D341Med (cell line): ENCODE data around the gene POLD4.

Experiments used
- DNase-seq: peaks from one replicate; pipeline ENCODE4 v3.0.0; 2012; ENCODE audit warnings: low spot score

Gene POLD4

DNA sequence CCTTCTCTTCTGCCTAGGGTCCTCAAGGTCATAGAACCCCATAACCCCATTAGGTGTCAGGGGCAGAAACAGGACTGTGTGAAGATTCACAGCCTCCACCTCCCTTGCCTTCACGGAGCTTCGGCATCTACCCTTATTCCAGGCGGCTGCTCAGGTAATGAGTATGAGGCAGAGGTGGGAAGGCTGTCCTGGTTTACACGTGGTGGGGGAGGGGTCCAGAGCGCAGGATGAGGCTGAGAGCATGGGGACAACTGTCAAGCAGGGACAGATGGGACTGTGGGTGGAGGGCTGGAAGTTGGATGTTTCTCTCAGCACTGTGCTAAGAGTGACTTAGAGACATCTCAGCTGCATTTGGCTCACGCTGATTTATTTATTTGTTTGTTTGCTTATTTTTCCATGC lies 34.2 kb upstream of the POLD4 start:
- DNase-seq = no peak

DNA sequence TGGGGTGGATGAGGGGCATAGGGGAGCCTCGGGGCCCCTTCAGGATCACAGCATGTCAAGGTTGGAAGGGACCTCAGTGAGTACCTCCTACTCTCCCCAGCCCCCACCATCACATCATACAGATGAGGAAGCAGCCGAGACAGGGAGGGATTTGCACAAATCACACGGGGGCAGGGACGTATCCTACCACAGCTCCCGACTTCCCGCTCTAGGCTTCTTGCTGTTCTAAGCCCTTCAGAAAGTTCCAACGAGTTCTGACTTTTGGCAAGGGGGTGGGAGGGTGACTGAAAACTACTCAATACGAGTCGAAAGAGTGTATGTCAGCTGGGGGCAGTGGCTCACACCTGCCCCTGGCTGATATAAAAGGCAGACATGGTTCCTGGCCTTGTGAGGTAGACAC lies 33.7 kb upstream of the POLD4 start:
- DNase-seq = no peak

DNA sequence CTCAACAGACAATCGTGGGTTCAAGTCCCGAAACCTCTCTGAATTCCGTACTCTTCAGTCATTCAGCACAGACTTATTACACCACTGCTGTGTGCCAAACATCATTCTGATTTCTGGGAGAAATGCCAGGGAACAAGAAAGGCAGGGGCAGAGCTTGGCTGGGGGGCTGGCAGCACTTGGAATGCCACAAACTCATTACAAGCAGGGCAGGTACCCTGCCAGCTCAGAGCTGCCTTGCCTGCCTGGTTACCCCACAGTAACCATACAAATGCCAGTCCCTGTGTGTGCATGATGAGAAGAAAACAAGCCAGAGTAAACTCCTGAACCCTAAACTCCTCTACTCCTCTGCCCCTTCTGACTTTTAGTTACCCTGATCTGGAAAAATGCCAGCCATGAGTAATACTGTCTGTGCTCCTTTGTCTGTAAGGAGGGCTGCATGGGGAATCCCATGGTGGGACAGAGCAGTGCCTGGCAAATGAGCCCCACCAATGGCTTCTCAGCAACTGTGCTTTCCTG lies 31.6 kb upstream of the POLD4 start:
- no peak for DNase-seq

DNA sequence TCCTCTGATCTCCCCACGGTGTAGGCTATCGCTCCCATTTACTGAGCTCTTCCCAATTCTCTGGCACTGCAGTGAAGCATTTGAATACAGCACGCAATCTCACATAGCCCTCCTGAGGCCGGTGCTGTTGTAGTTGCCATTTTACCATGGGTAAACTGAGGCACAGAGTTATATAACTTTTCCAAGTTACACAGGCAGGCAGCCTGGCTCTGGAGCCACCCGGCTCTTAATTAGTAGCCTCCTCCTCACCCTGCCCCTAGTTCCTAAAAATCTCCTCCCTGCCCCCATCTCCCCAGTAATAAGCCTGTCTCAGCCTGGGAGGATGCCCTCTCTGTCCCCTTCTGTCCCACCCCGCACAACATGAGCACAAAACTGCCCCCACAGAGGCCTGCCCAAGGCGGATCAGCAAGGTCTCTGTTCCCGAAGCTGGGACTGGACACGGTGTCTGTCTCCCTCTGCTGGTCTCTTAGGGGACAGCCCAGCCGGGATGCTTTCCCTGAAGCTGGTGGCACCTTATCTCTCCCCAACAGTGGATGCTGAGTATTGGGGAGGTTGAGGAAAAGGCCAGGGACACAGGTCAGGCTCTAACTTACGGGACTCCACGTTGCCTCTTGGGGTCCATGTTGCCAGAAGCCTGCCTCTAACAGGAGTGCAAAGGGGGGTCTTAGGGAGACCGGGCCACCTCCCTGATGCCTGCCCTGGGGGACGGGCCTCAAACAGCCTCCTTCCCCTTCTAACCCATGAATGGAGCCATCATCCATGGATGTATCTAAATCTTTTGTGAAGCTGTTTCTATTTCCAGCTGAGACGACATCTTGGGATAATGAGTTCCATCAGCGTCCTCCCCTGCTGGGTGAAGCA lies 29.2 kb upstream of the POLD4 start:
- DNase-seq = peak; percentile 87

DNA sequence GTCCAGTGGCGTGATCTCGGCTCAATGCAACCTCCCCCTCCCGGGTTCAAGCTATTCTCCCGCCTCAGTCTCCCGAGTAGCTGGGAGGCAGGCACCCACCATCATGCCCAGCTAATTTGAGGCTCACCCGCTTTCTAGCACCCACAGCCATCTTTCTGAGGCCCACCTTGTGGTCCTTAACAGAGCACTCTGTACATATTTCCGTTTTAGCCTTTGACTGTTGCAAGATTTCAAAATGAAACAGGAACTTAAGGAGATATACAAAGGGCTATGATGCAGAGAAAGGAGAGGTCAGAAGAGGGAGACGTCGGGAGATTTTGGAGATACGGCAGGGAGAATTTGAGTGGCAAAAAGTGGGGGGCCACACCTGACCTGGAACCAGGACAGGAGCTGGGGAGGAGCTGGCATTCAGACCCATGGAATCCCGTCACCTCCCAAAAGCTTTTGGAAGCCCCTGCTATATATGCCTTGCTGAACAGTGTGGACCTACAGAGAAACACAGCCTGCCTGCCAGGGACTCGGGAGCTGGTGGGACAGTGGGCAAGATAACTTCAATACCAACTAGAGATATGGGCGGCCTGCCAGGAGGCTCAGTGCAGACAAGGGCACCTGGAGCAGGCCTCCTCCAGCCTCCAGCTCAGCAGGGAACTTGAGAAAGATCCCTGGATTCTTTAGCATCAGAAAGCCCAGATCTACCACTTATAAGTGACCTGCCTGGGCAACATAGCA lies 28.1 kb upstream of the POLD4 start:
- DNase-seq = no peak

DNA sequence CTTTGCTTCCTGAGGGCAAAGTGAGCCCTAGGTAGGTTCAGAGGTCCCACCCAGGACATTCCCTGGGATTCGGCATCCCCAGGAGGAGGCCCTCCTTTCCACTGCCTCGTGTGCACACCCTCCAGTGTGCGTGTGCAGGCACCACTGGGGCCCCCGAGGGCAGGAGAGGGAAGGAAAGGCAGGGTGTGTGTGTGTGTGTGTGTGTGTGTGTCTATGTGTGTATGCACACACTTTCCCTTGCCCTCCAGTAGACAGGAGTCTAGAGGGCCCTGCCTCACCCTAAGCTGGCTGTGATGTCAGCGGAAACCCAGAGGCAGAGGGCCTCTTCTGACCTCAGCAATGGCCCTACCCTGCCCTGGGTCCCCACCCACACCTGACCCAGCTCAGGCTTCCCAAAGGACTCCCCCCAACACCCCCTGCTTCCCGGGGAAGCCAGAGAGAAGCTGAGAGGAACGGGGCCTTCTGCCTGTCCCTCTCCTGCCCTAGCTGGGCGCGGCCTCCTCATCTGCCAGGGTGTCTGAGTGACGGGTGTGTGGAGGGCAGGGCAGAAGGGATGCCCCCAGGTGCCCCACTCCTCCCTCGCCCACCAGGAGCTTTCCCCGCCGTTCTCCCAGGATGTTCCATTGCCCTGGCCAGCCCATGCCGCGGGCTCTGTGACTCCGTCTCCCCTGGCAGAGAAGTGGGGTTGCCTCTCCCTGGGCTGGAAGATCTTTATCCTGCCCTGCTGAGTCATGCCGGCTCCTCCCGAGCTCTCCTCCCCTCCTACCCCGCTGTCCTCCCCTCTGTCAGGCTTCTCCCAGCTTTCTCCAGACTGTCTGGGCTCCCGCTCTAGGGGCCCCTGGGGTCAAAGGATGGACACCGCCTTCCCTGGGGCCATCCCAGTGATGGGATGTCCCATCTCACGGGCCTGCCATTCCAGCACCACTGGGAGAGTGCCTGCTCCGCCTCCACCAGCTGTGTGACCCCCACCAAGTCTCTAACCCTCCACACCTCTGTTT lies 26.0 kb upstream of the POLD4 start:
- DNase-seq = no peak

DNA sequence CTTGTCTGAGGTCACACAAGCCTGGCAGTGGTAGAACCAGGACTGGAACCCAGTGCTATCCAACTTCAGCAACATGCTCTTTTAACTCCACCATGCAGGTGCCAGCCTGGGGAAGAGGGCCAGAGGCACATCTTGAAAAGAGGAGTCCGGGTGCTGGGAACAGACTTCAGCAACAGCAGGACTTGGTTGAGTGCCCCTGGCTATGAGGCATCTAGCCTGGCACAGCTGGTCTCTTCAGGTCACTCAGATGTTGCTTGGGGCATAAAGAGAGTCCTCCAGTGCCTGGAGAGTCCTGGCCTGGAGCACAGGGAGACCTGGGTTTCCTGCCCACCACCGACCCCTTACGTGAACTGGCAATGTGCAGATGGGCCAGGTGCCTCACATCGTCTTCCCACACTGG lies 25.2 kb upstream of the POLD4 start:
- DNase-seq = no peak

DNA sequence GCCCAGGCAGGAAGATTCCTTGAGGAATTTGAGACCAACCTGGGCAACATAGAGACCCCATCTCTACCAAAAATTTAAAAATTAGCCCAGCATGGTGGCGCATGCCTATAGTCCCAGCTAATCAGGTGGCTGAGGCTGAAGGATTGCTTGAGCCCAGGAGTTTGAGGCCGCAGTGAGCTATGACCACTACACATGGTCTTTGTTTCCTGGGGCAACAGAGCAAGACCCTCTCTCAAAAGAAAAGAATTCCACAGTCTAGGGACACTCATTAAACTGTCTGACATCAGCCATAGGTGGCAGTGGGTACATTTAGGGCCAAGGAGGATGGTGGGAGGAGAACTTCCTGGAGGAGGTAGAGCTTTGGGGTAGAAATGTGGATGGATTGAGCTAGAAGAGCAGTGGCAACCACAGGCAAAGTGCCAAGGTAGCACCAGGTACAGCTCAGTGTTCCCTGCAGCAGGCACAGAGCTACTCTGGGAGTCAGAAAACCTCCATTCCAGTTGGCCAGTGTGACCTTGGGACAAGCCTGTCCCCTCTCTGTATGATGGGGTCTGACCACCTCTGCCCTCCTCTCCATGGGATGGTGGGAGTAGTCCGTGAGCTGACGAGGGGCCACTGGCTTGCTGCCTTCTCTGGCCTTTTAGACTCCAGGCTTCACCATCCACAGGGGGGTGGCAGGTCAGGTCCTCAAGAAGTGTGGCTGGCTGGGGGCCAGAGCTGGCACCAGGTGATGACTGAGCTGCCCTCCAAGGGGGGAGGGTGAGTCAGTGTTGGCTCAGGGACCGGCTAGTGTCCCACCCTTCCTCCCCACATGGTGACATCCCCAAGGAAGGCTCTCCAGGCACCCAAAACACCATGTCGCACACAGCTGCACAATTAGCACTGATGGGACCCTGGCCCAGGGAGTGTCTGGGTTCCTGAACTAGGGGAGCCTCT lies 23.8 kb upstream of the POLD4 start:
- no peak for DNase-seq

DNA sequence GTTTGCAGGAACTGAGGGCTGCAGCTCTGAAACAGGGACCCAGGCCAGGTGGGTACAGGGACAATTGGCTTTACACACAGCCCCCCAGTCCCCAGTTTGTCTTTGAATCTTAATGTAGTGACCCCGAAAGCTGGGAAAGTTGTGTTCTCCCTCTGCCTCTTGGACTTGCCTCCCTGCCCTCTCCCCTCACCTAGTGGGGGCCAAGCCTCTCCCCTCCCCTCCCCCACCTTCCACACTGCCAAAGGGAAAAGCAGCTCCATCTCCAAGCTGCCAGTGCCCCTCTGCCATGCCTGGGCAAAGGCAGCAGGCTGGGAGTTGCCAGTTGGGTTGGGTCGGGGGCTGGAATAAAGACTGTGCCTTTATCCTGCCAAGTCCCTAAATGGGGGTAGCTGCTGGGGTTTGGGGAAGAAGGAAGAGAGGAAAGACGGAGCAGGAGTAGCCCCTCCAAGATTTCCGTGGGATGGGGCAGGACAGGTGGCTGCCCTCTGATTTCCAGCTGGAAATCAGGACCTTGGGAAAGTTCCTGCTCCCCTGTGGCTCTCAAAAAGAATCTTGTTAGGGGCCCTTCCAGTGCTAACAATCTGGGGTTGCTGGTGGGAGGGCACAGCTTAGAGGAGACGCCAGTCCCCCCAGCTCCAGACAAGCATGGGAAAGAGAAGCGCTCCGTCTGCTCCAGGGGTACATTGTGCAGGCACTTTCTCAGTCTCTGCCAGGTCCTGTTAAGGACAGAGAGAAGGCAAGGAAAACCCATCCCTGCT lies 22.9 kb upstream of the POLD4 start:
- DNase-seq = no peak

DNA sequence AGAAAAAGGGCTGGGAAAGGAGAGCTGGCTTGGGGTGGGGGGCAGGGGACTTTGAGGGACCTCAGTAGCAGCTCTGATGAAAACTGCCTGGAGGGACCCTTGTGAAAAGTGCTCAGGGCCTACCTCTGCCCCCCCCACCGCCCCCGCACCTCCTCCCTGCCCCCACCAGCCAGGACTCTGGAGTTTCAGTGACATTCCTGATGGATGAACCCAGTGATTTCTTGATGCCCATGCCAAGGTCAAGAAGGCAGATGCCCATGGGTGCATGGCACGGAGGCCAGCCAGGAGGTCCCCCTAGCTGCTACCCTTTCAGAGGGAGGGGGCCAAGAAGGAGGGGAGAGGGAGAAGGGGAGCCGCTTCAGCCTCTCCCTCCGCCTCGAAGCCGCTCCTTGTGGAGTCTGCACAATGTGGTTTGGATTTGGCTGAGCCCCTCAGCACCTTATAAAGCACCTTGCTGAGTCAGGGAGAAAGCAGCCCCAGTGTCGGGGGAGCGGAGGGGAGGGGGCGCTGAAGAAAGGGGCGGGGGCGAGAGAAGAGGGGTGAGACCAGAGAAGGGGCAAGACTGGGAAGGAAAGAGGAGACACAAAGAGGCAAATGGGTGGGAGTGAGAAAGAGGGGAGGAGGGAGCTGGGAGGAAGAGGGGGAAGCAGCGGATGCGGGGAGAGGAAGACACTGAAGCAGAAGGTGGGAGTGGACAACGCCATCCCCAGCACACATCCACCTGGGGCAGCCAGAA lies 22.1 kb upstream of the POLD4 start:
- DNase-seq = no peak

DNA sequence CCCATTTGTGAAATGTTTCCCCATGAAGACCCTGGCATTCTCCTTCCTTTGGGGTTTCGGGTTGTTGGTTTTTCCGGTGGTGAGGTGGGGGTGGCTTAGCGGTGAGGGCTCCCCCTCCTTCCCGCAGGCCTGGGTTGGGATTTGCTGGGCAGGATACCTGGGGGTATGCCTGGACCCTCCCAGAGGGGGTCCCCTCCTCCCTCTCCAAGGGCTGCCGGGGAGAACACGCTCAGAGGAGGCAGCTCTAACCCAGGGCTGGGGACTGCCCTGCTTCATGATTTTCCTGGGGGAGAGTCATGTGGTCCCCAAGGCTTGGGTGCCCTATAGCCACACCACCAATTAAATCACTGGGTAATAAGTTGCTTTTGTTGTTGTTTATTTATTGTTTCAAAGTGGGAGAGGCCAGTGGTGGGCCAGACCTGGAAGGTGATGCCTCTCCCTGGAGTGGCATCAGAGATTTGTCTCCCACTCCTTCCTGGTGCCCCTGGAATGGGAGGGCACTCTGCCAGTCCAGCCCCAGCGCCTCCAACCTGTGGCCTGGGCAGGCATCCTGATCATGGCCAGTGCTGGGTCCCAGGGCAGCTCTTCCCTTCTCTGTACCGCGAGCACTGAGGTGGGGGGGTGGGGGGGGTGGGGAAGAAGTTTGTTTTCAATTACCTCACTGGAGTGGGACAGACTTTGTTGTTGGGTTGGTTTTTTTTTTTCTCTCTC lies 21.4 kb upstream of the POLD4 start:
- no peak for DNase-seq

DNA sequence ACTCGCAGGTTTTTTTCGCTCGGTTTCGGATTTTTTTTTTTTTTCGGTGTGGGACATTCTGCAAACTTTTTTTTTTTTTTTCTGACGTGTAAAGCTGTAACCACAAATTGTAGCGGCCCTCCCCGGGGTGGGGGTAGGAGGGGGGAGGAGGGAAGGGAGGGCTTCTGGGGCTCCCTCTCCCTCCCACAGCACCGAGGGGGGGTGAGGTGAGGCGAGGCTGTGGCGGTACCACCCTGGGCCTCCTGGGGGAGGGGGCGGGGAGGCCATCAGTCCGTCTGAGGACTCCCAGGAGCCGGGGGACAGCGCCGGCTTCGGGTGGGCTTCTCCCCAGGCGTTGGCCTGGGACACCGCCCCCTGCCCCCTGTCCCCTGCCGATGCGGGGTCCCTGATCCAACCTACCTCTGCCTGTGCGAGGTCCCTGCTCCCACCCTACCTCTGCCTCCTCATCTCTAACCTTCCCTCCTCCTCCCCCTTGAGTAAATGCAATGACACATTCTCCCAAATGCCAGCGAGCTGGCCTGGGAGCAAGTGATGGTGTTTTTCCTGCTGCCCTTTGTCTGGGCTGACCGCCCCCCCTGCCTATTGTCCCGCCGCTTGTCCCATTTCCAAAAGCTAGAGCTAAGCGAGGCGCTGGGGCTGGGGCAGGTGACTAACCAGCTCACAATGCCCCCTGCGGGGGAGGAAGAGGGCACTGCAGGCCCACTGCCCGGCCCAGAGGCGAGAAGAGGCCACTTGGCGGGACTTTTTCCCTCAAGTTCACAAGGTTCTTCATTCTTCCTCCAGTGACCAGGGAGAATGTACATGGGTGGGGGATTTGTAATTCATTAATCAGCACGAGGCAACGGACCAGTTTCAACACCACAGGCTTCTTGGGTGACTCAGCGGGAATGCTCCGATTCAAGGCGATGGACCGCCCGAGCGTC lies 20.6 kb upstream of the POLD4 start:
- peak; percentile 62 for DNase-seq

DNA sequence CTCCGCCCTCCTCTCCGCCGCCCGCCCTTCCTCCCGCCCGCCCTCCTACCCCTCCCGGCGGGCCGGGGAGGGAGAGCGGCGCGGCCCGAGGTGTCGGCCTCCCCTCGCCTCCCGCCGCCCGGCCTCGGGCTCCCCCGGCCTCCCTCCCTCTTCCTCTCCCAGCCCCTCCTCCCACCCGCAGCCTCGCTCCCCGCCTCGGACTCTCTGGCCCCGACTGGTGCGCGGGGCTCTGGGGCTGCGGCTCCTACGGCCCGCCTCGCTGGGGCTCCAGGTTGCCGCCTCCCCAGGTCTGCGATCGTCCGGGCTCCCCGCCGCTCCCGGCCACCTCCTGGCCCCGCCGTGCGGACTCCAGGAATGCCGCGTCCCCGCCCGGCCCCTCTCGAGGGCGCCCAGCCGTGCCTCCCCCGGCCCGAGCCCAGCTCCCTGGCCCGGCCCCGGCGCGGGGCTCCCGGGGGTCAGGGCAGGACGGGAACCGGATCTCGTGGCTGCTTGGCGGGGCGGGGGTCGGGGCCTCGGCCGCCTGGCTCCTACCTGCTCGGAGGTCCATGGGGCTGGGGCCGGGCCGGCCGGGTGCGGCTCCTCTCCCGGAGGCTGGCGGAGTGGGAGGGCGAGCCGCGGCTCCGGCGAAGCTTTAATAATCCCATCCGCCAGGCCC lies 19.8 kb upstream of the POLD4 start, which contains the start of gene CLCF1:
CLCF1 (minus strand) TSS at position 606 of the 655 bp plus-strand sequence; CDS start at position 547, 59 bp downstream.
- peak; percentile 78 for DNase-seq

DNA sequence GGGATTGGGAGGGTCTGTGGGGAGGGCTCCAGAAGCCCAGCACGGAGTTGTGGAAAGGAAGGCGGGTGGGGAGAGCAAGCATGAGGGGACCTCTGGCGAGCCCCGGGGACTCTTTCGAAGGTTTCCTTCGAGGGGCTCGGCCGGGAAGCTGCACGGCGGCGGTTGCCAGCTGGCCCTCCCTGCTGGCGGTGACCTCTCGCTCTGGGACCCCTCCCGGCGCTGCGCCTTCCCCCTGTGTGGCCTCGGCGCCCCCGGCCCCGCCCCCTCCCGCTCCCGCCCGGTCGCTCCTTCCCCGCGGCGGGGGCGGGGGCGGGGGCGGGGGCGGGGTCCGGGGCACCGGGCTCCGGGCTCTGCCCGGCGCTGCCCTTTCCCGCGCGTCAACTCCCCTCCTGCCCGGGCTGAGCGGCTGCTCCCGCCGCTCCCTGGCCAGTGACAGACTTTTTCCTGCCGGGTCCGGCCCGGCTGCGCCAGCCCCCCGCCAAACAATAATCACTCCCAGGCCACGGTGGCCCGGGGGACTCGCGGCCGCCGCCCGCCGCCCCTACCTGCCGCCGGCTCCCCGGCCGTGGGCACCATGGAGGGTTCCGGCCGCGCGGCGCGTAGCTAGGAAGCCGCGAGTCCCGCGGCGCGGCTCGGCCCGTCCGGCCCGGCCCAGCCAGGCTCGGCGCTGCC lies 19.1 kb upstream of the POLD4 start:
- no peak for DNase-seq

DNA sequence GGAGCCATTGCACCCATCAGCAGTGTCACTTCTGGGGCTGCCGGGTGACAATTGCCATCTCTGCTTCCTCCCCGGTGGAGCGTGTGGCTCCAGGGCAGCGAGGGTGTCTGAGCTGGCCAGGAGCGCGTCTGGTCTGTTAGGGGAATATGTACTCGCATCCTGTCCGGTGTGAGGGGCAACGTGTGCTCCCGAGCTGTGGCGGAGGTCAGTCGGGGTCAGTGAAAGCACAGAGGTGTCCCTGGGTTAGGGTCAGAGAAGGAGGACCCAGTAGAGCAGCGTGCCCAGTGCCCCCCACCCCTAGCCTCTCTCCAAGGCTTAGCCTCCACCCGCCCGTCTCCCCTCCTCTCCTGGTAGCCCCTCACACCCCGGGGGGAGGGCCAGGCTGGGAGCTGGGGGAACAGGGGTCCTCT lies 18.6 kb upstream of the POLD4 start:
- no peak for DNase-seq

DNA sequence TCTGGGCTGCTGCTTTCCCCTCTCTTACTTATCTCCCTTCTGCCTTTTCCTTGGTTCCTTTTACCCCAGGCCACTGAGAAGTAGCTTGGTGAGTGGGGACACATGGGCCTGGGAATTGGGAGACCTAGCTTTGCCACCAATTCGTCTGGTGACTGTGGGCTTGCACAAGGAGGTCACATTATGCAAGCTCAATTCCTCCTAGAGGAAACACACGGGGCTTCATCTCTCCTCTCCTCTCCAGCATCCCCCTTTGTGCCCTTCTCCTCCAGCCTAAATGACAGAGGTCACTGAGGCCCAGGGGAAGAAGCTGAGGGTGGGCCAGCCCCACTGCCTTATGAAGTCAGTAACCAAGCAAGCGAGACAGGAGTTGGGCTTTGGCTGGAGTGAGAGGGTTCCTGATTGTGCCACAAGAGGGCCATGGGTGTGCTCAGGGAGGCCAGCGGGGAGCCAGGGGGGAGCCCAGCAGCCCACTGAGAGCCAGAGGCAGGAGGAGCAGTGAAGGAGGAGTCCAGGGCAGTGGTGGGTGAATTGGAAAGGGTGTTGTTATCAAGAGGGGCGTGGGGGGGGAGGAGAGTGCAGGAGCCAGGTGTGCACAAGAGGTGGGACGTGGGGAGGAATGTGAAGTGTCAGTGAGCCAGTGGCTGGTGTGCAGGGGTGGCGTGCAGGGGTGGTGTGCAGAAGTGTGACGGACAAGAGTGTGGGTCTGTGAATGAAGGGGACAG lies 18.0 kb upstream of the POLD4 start:
- DNase-seq = peak; percentile 71
